Measurements from ENCODE around the gene CYBB. TPM values are rescaled to one million over a fixed set of nuclear protein-coding genes. Genes with fewer than 3 reads are reported as not detected.

The CYBB gene
- total RNA-seq, 1 experiment from 2014 or later = not detected

GRCh38 chrX:37776283-37776986 is 3.4 kb upstream of the CYBB start:
- Mint-ChIP-seq H3K4me1 (ENCODE audit: insufficient read depth, unreplicated experiment) (no peaks in the 10 kb centered on the region), H3K4me3 (ENCODE audit: unreplicated experiment) (no peak overlapping the region), H3K36me3 (ENCODE audit: insufficient read depth, unreplicated experiment) (no peaks in the 10 kb centered on the region), H3K27me3 (ENCODE audit: insufficient read depth, unreplicated experiment) (peaks cover 35% of the 10 kb centered on the region), H3K27ac (ENCODE audit: low read depth, unreplicated experiment) (no peak overlapping the region), H3K9me3 (ENCODE audit: unreplicated experiment) (no peaks in the 10 kb centered on the region)
- intact Hi-C loops (cut with micrococcal nuclease) = no loop called here
- CTCF ChIA-PET = interaction anchor here (0.7 to 1.0 kb wide), 2 partner anchors 14 to 36 kb away, joined by 4 to 6 read pairs; no protein-coding TSS in a partner anchor
- DNase-seq (ENCODE audit: unreplicated experiment) = no peak
- no TSS peak for BruUV-seq (replicated peaks)
- TF ChIP-seq CTCF (IDR thresholded peaks at IDR 0.05; ENCODE audit: unreplicated experiment) = no peak
- POLR2A ChIA-PET = no interaction called here

- BruUV-seq (replicated peaks) = no TSS peak
- CTCF ChIA-PET = interaction anchor here (0.7 to 1.0 kb wide), 2 partner anchors 14 to 36 kb away, joined by 4 to 6 read pairs; no protein-coding TSS in a partner anchor
- intact Hi-C loops (cut with micrococcal nuclease) = no loop called here
- no peak for TF ChIP-seq CTCF (IDR thresholded peaks at IDR 0.05; ENCODE audit: unreplicated experiment)
- no peak overlapping the region for H3K4me3 Mint-ChIP-seq (ENCODE audit: unreplicated experiment)
- no peaks in the 10 kb centered on the region for H3K36me3 Mint-ChIP-seq (ENCODE audit: insufficient read depth, unreplicated experiment)
- no peaks in the 10 kb centered on the region for H3K9me3 Mint-ChIP-seq (ENCODE audit: unreplicated experiment)
- H3K4me1 Mint-ChIP-seq (ENCODE audit: insufficient read depth, unreplicated experiment) = no peaks in the 10 kb centered on the region
- no peak for DNase-seq (ENCODE audit: unreplicated experiment)
- H3K27me3 Mint-ChIP-seq (ENCODE audit: insufficient read depth, unreplicated experiment) = peaks cover 35% of the 10 kb centered on the region
- POLR2A ChIA-PET = no interaction called here
- no peak overlapping the region for H3K27ac Mint-ChIP-seq (ENCODE audit: low read depth, unreplicated experiment)
Observed at GRCh38 chrX:37776987-37777325, 2.9 kb upstream of the CYBB start.

GRCh38 chrX:37781081-37781480 is 1.2 kb downstream of the CYBB start:
- ChIA-PET CTCF (interaction anchor here (0.6 to 1.1 kb wide), 3 partner anchors 36 to 395 kb away, joined by 3 to 5 read pairs (median 5); no protein-coding TSS in a partner anchor), POLR2A (no interaction called here)
- no peaks in the 10 kb centered on the region for H3K9me3 Mint-ChIP-seq (ENCODE audit: unreplicated experiment)
- no peak for TF ChIP-seq CTCF (IDR thresholded peaks at IDR 0.05; ENCODE audit: unreplicated experiment)
- intact Hi-C loops (cut with micrococcal nuclease) = no loop called here
- no peak overlapping the region for H3K27ac Mint-ChIP-seq (ENCODE audit: low read depth, unreplicated experiment)
- no peak overlapping the region for H3K4me3 Mint-ChIP-seq (ENCODE audit: unreplicated experiment)
- peaks cover 54% of the 10 kb centered on the region for H3K27me3 Mint-ChIP-seq (ENCODE audit: insufficient read depth, unreplicated experiment)
- BruUV-seq (replicated peaks) = no TSS peak
- no peaks in the 10 kb centered on the region for H3K4me1 Mint-ChIP-seq (ENCODE audit: insufficient read depth, unreplicated experiment)
- no peaks in the 10 kb centered on the region for H3K36me3 Mint-ChIP-seq (ENCODE audit: insufficient read depth, unreplicated experiment)
- DNase-seq (ENCODE audit: unreplicated experiment) = no peak

GRCh38 chrX:37781814-37782213 is 2.0 kb downstream of the CYBB start:
- no peak for DNase-seq (ENCODE audit: unreplicated experiment)
- Mint-ChIP-seq H3K4me3 (ENCODE audit: unreplicated experiment) (no peak overlapping the region), H3K27me3 (ENCODE audit: insufficient read depth, unreplicated experiment) (peaks cover 54% of the 10 kb centered on the region), H3K36me3 (ENCODE audit: insufficient read depth, unreplicated experiment) (no peaks in the 10 kb centered on the region), H3K9me3 (ENCODE audit: unreplicated experiment) (no peaks in the 10 kb centered on the region), H3K4me1 (ENCODE audit: insufficient read depth, unreplicated experiment) (no peaks in the 10 kb centered on the region), H3K27ac (ENCODE audit: low read depth, unreplicated experiment) (no peak overlapping the region)
- CTCF ChIA-PET = interaction anchor here (0.6 kb wide), 1 partner anchor 394 kb away, joined by 5 read pairs; no protein-coding TSS in a partner anchor
- intact Hi-C loops (cut with micrococcal nuclease) = no loop called here
- no peak for TF ChIP-seq CTCF (IDR thresholded peaks at IDR 0.05; ENCODE audit: unreplicated experiment)
- POLR2A ChIA-PET = no interaction called here
- no TSS peak for BruUV-seq (replicated peaks)
